ENCODE measurements around the gene TSPAN3.

TSPAN3 gene

GRCh38 chr15:77053709-77054108, 17.2 kb downstream of the TSPAN3 start:
- no peak for DNase-seq (ENCODE audit: low read depth in 2 of 2)

- no peak for DNase-seq (ENCODE audit: low read depth in 2 of 2)
Observed at GRCh38 chr15:77052556-77052955, 18.4 kb downstream of the TSPAN3 start.

GRCh38 chr15:77048135-77048876, 22.6 kb downstream of the TSPAN3 start:
- no peak for DNase-seq (ENCODE audit: low read depth in 2 of 2)

- no peak for DNase-seq (ENCODE audit: low read depth in 2 of 2)
Observed at GRCh38 chr15:77046704-77047412, 24.1 kb downstream of the TSPAN3 start.

GRCh38 chr15:77045985-77046384, 24.9 kb downstream of the TSPAN3 start:
- no peak for DNase-seq (ENCODE audit: low read depth in 2 of 2)

- no peak for DNase-seq (ENCODE audit: low read depth in 2 of 2)
Observed at GRCh38 chr15:77044228-77045042, 26.5 kb downstream of the TSPAN3 start.

GRCh38 chr15:77042955-77043920, 27.7 kb downstream of the TSPAN3 start:
- DNase-seq (ENCODE audit: low read depth in 2 of 2), result no peak

- DNase-seq (ENCODE audit: low read depth in 2 of 2), result no peak
Observed at GRCh38 chr15:77042245-77042919, 28.5 kb downstream of the TSPAN3 start.

GRCh38 chr15:77040673-77041072, 30.2 kb downstream of the TSPAN3 start:
- DNase-seq (ENCODE audit: low read depth in 2 of 2), result no peak

GRCh38 chr15:77039848-77040247, 31.1 kb downstream of the TSPAN3 start:
- DNase-seq (ENCODE audit: low read depth in 2 of 2), result no peak

- DNase-seq (ENCODE audit: low read depth in 2 of 2), result no peak
Observed at GRCh38 chr15:77039217-77039533, 31.7 kb downstream of the TSPAN3 start.

- no peak for DNase-seq (ENCODE audit: low read depth in 2 of 2)
Observed at GRCh38 chr15:77038312-77039216, 32.3 kb downstream of the TSPAN3 start.

GRCh38 chr15:77037388-77038209, 33.3 kb downstream of the TSPAN3 start:
- DNase-seq (ENCODE audit: low read depth in 2 of 2), result no peak

- no peak for DNase-seq (ENCODE audit: low read depth in 2 of 2)
Observed at GRCh38 chr15:77036537-77037387, 34.1 kb downstream of the TSPAN3 start.

- DNase-seq (ENCODE audit: low read depth in 2 of 2), result no peak
Observed at GRCh38 chr15:77035999-77036471, 34.9 kb downstream of the TSPAN3 start.

- no peak for DNase-seq (ENCODE audit: low read depth in 2 of 2)
Observed at GRCh38 chr15:77035584-77035983, 35.3 kb downstream of the TSPAN3 start.

GRCh38 chr15:77034695-77035489, 36.0 kb downstream of the TSPAN3 start:
- DNase-seq (ENCODE audit: low read depth in 2 of 2), result no peak

Data from stimulated activated CD8-positive, alpha-beta memory T cell treated with anti-CD3 and anti-CD28 coated beads, Interleukin-15, amount 100 ng/mL, for 48 hours (primary cell).